Peyer's patch (tissue), 4 donors: ENCODE measurements around the gene SLC16A2.
"Not testable (repeated sequence)": the region's sequence is repeated elsewhere in the genome, so short reads cannot be mapped to it uniquely, and the experiment has no call there.

Source experiments
- POLR2A ChIP-seq, 2 donors: fragments of 450-650 bp; IDR thresholded peaks; one replicate each; pipeline ENCODE4 v1.5.1; 2017; ENCODE audit warnings: antibody characterized with exemption in 2 of 2, mild to moderate bottlenecking in 2 of 2, moderate library complexity in 2 of 2
- TF ChIP-seq, protein P1 (sequence below), 6 experiments: fragments of 450-650 bp in 4 of 6; fragments of 200-600 bp in 2 of 6; sonication (generic) in 1 of 6; IDR thresholded peaks; one replicate each; pipeline ENCODE4 v1.5.1; 2017 to 2019; ENCODE audit warnings: antibody characterized with exemption in 6 of 6, mild to moderate bottlenecking in 3 of 6, moderate library complexity in 1 of 6

DNA sequence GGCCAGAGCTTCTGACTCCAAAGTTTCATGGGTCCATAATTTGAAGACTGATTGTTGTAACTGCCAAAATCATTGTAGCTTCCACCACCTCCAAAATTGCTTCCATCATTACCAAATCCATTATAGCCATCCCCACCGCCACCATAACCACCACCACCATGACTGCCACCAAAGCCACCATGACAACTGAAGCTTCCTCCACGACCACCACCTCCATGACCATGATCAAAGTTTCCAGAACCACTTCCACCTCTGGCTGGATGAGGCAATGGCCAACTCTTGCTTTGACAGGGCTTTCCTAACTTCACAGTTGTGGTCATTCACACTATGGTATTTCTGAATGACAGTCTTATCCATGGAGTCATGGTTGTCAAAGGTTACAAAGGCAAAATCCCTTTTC, 51.8 kb downstream of the SLC16A2 start:
- not testable (repeated sequence) for TF ChIP-seq POLR2A (IDR thresholded peaks at IDR 0.05)
- TF ChIP-seq, protein P1, sequence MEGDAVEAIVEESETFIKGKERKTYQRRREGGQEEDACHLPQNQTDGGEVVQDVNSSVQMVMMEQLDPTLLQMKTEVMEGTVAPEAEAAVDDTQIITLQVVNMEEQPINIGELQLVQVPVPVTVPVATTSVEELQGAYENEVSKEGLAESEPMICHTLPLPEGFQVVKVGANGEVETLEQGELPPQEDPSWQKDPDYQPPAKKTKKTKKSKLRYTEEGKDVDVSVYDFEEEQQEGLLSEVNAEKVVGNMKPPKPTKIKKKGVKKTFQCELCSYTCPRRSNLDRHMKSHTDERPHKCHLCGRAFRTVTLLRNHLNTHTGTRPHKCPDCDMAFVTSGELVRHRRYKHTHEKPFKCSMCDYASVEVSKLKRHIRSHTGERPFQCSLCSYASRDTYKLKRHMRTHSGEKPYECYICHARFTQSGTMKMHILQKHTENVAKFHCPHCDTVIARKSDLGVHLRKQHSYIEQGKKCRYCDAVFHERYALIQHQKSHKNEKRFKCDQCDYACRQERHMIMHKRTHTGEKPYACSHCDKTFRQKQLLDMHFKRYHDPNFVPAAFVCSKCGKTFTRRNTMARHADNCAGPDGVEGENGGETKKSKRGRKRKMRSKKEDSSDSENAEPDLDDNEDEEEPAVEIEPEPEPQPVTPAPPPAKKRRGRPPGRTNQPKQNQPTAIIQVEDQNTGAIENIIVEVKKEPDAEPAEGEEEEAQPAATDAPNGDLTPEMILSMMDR (IDR thresholded peaks at IDR 0.05): not testable (repeated sequence)
